Activated CD4-positive, CD25-positive, alpha-beta regulatory T cell treated with anti-CD3 and anti-CD28 coated beads, Interleukin-2, amount 50 U/mL, for 16 hours (primary cell): ENCODE data around the gene NANOS1.

Experiments
- DNase-seq: peaks from one replicate; pipeline ENCODE4 v3.0.0-alpha.2; 2020; ENCODE audit warnings: low read depth, low spot score

Gene NANOS1, protein sequence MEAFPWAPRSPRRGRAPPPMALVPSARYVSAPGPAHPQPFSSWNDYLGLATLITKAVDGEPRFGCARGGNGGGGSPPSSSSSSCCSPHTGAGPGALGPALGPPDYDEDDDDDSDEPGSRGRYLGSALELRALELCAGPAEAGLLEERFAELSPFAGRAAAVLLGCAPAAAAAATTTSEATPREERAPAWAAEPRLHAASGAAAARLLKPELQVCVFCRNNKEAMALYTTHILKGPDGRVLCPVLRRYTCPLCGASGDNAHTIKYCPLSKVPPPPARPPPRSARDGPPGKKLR

GRCh38 chr10:119029613-119030420 lies at the start of gene NANOS1:
NANOS1 (plus strand) TSS chr10:119029714; CDS start chr10:119029802, 88 bp downstream.
- no peak for DNase-seq

DNA sequence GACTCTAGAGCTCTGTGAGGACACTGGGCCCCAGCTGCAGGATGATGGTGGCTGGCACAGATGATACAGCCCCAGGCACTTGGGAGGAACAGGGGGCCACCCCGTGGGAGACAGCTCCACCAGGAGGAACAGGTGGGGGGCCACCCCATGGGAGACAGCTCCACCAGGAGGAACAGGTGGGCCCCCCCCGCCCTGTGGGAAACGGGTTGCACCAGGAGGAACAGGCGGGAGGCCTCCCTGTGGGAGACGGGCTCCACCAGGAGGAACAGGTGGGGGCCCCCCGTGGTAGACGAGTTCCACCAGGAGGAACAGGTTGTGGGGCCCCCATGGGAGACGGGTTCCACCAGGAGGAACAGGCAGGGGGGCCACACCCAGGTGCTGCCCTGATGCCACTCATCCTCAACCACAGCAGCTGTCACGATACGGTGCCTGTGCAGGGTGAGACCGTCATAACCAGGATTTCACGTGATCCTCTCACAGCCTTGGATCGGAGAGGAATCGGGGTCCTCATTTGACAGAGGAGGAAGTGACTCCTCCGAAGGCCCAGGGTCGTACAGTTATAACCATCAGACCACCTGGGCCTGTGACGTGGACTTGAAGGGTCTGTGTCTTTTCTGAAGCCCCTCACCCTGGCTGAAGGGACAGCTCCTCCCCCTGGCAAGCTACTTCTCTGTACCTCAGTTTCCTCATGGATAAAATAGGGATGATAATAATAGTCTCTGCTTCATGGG lies 49.2 kb upstream of the NANOS1 start:
- DNase-seq: no peak

GRCh38 chr10:118980870-118981269 lies 48.6 kb upstream of the NANOS1 start:
- DNase-seq: no peak

GRCh38 chr10:118981946-118982345 lies 47.6 kb upstream of the NANOS1 start:
- DNase-seq: no peak

- DNase-seq: no peak
Observed at GRCh38 chr10:118982366-118982765, 47.1 kb upstream of the NANOS1 start.

DNA sequence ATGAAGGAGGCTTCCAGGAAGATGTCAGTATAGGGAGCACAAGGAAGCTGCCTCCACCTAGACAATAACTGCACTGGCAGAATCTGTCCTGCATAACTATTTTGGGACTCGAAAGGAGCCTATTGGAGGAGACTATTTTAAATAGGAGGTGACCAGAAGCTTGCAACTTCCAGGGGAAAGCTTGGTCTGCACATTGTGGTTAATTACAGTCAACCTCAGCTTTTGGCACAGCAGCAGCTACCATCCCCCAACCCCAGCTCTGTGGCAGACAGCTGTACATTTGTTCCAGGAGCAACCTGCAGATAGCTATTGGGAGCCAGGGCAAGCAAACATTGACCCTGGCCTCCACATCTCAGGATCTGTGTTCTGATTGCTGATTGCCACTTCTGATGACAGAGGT lies 46.3 kb upstream of the NANOS1 start:
- no peak for DNase-seq

- no peak for DNase-seq
Observed at GRCh38 chr10:118985576-118985975, 43.9 kb upstream of the NANOS1 start.

GRCh38 chr10:118986815-118987790 lies 42.4 kb upstream of the NANOS1 start:
- DNase-seq: no peak

DNA sequence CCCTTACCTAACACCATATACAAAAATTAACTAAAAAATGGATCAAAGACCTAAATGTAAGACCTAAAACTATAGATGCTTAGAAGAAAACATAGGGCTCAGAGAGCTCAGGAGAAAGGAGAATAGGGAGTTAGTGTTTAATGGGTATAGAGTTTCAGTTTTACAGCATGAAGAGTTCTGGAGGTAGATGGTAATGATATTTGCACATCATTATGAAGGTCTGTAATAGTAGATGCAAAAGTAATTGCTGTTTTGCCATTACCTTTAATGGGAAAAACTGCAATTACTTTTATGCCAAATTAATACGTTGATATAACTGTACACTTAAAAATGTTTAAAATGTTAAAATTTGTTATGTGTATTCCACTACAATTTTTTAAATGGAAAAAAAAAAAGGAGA lies 39.2 kb upstream of the NANOS1 start:
- DNase-seq: no peak

DNA sequence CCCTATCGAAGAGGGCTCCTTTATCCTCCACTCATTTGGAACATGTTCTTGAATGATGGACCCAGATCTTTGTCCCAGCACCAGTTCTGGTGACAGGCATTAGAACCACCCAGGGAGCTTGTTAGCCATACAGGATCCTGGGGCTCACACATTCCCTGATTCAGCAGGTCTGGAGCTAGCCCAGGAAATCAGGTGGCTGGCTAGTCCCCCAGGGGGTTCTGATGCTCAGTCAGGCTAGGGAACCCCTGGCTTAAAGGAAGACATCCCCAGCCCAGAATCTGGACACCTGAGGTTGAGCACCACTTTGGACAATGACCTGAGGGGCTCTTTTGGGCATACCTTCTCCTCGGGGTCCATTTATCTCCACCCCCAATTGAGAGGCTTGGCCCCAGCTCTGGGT lies 37.0 kb upstream of the NANOS1 start:
- DNase-seq: no peak

DNA sequence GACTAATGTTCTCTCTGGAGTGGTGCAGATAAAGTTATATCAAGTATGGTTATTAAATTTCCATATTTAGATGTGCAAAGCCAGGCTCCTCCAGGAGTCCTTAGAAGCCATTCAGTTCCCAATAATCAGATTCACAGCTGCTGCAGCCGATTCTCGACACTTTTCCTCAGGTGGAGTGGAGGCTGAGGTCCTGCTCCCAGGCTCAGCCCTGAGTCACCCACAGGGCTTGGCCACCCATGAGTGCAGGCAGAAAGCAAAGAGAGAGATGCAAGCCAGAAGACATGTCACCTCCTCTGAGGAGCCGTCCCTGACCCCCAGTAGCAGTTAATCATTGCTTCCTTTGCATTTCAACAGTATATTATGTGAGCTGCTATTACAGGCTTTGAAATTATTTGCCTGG lies 36.3 kb upstream of the NANOS1 start:
- no peak for DNase-seq

GRCh38 chr10:118994321-118994720 lies 35.2 kb upstream of the NANOS1 start:
- no peak for DNase-seq

- no peak for DNase-seq
Observed at GRCh38 chr10:118995739-118996138, 33.8 kb upstream of the NANOS1 start.

GRCh38 chr10:118997379-118997778 lies 32.1 kb upstream of the NANOS1 start:
- DNase-seq: no peak

- DNase-seq: no peak
Observed at GRCh38 chr10:118998183-118998582, 31.3 kb upstream of the NANOS1 start.

DNA sequence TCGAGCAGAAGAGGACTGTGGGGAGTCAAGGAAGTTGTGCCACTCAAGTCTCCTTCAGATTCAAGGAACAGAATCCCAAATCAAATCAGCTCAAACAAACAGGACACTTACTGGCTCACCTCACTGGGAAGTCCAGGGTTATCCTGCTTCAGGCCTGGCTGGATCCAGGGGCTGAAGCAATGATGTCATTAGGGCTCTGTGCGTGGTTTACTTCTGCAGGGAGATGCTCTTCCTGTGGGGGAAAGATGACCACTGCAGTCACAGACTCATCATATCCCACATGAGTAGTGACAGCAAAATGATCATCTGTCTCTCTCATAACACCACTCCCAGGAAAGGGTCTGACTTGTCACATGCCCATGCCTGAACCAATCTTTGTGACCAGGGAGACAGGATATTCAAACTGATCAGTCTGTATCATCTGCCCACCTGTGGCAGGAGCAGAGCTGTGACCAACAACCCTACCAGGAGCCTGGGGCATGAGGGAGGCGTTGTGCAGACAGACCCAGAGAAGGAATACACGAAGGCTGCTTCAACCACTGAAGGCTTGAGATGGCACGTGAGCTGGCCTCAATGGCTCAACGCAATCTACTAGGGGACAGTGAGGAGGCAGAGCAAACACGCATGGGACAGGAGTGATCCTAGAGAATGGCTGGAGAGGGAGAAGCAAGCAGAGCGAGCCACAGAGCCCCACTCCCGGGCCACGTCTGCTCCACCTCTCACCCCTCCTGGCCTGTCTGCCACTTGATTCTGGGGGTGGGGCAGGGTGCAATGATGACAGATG lies 27.6 kb upstream of the NANOS1 start:
- no peak for DNase-seq

DNA sequence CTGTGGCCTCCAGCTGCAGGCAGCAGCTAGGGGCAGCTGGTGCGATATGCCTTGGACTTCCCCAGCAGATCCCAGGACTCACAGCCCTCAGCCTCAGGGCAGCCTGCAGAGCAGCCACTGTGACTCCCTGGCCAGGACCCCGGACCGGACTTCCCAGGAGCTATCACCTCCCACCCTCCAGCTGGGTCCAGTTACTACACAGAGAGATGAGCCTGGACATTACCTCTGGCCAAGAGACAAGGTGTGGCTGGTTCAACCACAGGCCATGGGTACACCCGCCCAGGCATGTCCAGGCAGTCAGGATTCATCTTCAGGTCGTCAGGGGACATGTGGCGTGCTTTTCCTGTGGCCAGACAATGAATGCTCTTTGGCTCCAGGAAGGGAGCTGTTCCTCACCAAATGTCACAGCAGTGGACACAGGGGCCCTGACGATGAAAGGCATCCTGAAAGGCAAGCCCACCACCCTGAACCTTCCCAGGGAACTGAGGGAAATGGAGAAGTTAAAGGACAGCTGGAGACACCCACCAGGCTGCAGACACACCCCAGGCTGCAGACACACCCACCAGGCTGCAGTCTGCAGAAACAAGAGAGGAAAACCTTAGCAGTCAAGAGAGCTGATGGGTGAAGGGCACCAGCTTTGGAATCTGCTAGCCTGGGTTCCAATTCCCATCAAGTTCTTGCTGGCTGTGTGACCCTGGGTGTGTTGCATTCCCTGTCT lies 25.8 kb upstream of the NANOS1 start:
- DNase-seq: no peak

- no peak for DNase-seq
Observed at GRCh38 chr10:119005362-119006043, 24.0 kb upstream of the NANOS1 start.
